GM12873 (cell line): ENCODE measurements around the gene THYN1.

Experiments
- TF ChIP-seq, protein P1 (sequence below): IDR thresholded peaks from 2 replicates; pipeline ENCODE4 v1.5.1; 2012; ENCODE audit warnings: low read depth, mild to moderate bottlenecking, moderate library complexity, low read length, control low read depth; ENCODE audit not compliant: insufficient read depth; ENCODE audit errors: missing control alignments

Gene THYN1

DNA sequence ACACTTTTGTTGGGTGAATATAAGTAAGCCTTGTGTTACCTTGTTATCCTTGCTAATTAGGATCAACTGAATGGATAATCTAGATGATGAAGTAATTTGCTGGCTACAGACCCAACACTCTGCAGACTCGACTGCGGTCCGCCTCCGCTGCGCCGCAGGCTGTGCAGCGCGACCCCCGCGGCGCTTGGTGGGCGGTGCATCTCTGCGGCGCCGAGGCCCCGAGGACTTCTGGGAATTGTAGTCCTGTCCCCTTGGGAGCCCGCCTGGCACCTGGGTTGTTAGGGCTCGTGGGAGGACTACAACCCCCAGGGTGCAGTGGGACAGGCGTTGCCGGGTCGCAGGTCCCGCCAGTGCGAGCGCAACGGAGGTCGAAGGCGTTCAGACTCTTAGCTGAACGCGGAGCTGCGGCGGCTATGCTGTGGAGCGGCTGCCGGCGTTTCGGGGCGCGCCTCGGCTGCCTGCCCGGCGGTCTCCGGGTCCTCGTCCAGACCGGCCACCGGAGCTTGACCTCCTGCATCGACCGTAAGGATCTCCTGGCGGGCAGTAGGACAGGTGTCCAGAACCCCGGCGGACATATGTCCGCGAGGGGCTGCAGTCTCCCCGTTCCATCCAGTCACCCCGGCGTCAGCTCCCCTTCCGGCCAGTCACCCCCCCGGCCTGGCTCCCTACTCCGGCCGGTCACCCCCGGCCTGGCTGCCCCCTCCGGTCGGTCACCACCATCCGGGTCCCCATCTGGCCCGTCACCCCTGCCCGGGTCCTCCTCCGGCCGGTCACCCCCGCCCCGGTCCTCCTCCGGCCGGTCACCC, at the start of gene THYN1, which contains the start of gene ACAD8:
Gene THYN1, minus strand, starts transcription at position 165 of the 806 bp plus-strand sequence. CDS start 470 bp downstream, outside the sequence.
Gene ACAD8, plus strand, starts transcription at position 381 of the 806 bp plus-strand sequence. Its CDS starts 33 bp downstream, at position 414.
- TF ChIP-seq, protein P1, sequence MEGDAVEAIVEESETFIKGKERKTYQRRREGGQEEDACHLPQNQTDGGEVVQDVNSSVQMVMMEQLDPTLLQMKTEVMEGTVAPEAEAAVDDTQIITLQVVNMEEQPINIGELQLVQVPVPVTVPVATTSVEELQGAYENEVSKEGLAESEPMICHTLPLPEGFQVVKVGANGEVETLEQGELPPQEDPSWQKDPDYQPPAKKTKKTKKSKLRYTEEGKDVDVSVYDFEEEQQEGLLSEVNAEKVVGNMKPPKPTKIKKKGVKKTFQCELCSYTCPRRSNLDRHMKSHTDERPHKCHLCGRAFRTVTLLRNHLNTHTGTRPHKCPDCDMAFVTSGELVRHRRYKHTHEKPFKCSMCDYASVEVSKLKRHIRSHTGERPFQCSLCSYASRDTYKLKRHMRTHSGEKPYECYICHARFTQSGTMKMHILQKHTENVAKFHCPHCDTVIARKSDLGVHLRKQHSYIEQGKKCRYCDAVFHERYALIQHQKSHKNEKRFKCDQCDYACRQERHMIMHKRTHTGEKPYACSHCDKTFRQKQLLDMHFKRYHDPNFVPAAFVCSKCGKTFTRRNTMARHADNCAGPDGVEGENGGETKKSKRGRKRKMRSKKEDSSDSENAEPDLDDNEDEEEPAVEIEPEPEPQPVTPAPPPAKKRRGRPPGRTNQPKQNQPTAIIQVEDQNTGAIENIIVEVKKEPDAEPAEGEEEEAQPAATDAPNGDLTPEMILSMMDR = peak; percentile 34

DNA sequence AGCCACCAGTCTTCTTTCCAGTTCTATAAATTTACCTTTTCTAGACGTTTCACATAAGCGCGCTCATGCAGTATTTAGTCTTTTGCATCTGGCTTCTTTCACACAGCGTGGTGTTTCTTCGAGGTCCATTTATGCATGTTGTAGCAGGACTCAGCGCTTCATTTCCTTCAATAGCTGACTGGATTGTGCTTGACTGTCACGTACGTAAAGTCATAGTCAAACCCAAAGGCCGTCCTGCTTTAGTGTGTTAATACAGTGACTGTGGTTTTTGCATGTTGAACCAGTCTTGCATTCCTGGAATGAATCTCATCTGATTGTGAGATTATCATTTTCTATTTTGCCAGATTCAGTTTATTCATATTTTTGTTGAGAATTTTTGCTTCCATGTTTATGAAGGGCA, 41.5 kb upstream of the THYN1 start:
- TF ChIP-seq, protein P1 = no peak

DNA sequence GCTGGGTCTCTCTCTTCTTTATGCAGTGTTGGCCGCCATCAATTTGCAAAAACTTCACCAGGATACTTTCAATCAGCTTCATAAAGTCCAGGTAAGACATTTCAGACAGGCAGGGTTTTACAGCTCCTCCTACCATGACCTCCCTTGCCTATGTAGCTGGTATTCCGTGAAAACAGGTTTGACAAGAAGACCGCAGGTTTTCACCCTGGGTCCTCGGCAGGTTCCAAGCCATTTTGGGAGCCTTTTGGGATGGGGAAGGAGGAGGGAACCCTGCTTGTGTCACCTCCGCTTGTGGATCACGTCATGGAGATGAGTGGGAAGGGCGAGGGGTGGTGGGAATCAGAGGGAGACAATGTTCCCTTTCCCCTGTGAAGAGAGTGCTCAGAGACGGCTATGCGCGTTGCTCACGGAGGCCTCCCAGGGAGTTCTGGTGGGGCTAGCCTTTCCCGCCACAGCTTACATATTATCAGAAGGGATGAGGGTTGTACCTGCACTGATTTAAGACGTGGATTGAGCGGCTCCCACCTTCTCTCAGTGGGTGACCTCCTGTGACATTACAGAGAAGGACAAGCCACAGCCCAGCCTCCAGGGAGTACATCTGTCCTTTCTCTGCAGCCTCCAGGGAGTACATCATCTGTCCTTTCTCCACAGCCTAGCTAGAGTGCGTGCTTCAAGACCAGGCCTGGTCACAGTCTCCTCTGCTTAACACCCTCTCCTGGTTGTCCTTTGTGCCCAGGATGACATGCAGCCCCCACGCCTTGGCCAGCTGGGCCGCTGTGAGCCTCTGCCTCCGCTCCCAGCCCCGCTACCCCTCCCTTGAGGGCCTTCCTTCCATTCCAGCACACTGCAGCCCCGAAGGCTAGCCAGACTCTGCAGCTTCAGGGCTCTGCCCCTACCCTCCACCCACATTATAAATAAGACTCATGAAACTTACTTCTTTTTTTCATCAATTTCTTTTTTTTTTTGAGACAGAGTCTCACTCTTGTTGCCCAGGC, 40.3 kb upstream of the THYN1 start:
- TF ChIP-seq, protein P1 = no peak

DNA sequence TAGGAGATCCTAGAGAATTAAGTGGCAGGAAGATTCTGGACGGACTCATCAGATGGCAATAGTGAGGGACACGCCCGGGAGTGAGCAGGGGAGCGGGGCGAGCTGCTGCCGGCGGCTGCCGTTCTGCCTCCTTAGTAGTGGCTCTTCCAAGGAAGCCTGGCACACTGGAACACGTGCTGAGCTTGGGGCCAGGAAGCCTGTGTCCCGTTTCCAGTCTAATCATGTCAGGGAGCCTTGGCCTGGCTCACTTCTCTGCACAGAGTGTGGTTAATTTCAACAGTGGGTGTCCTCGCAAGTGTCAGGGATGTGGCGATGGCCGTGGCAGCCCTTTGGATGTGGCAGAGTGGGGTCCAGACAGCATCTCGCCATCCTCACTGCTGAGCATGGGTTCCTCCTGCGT, 39.5 kb upstream of the THYN1 start:
- TF ChIP-seq, protein P1 = no peak

DNA sequence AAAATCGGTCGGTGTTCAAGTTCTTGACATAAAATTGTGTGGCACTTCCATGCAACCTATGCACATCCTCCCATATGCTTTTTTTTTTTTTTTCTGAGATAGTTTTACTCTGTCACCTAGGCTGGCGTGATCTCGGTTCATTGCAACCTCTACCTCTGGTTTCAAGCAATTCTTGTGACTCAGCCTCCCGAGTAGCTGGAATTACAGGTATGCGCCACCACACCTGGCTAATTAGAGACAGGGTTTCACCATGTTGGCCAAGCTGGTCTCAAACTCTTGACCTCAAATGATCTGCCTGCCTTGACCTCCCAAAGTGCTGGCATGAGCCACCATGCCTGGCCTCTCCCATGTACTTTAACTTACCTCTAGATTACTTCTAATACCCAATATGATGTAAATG, 38.0 kb upstream of the THYN1 start:
- TF ChIP-seq, protein P1 = no peak

DNA sequence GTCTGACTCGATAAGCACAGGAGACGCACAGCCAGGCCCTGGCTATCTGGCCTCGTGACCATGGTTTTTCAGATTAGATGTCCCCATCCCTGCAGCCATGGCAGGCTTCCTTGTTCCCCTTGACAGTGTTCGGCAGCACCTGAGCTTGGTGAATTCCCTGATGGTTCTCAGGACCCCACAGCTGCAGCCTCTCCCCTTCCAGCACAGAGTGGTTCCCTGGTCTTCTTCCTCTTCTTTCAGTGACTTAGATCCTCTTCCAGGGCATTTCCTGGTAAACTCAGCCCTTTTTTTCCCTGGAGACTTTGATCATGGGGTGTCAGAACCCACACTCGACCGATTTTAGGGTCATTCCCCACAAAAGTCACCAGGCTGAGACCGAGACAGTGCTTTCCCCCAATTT, 37.5 kb upstream of the THYN1 start:
- TF ChIP-seq, protein P1 = no peak

DNA sequence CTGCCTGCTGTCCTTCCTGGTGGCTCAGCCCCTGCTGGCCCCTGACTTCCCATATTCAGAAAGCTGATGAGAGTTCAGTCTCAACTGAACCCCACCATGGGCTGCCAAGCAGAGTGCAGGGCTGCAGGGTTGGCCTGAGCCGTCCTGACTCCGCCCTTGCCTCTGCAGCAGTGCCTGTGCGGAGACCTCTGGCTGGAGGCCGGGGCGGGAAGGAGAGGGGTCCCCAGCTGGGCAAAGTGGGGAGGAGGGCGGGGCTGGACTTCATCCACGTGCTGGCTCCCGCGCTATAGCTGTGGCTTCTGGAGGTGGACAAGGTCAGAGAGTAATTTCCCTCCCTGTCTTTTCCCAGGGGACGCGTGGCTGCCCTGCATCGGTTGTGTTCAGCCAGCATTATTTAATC, 36.6 kb upstream of the THYN1 start:
- TF ChIP-seq, protein P1 = no peak
